ENCODE measurements around the gene GRID1.
"Not testable (repeated sequence)": the region's sequence is repeated elsewhere in the genome, so short reads cannot be mapped to it uniquely, and the experiment has no call there.

- not testable (repeated sequence) for TF ChIP-seq POLR2A (IDR thresholded peaks at IDR 0.05; ENCODE audit: low read length); GATA1 (IDR thresholded peaks at IDR 0.05; ENCODE audit: low read depth, low read length)
Measured at GRCh38 chr10:85929993-85930392, 436.6 kb downstream of the GRID1 start.

Data from erythroblast (primary cell).